HepG2 (cell line): Measurements from ENCODE around the gene SETD5. TPM values are rescaled to one million over a fixed set of nuclear protein-coding genes. Genes with fewer than 3 reads are reported as not detected.
A peak's percentile ranks its signal among the peaks of the same experiment; 100 is the strongest.

Source experiments
- ATAC-seq: fragments of 200-7000 bp; cut with Tn5 transposase; 3 replicates; pipeline ENCODE4 v1.9.1; 2020; ENCODE audit warnings: mild to moderate bottlenecking, moderate library complexity
- BruUV-seq: library from RNA; stranded (reverse); fragments of 400-500 nt; replicated peaks from 2 replicates; lab custom pipeline; 2021; lab: Mats Ljungman, UMichigan
- CTCF ChIA-PET: fragments of 300-600 bp; formaldehyde crosslinking; extraction: SDS; loops from one replicate; lab custom pipeline; 2021; ENCODE audit warnings: low total read pairs, inconsistent platforms, low intra/inter-chr PET ratio; lab: Yijun Ruan, JAX
- POLR2A ChIA-PET: fragments of 350-600 bp; sonication (Branson Sonifier 250); formaldehyde crosslinking; loops from one replicate; lab custom pipeline; 2020; ENCODE audit warnings: antibody characterized with exemption, inconsistent platforms; lab: Yijun Ruan, JAX
- DNase-seq: peaks from one replicate; pipeline ENCODE4 v3.0.0-alpha.2; 2015; ENCODE audit warnings: low spot score
- FAIRE-seq: peaks from 3 replicates; lab custom pipeline; 2011; peaks lifted over from hg19 to GRCh38; lab: Jason Lieb, UNC
- H2AFZ ChIP-seq: one replicate; pipeline ENCODE4 v1.6.1; 2011; ENCODE audit warnings: low read length, inconsistent platforms
- H3K27ac ChIP-seq: fragments of 300-600 bp; 3 replicates; pipeline ENCODE4 v1.8.0; 2011; ENCODE audit warnings: mixed run types, mild to moderate bottlenecking, mixed read lengths, low read length, inconsistent platforms; ENCODE audit not compliant: insufficient read depth; ENCODE audit errors: extremely low read length
- H3K27me3 ChIP-seq, 2 experiments: fragments of 200-600 bp in 1 of 2; 2 replicates in 1 of 2; 3 replicates in 1 of 2; pipeline versions ENCODE4 v1.6.0 to v1.8.0; 2011; ENCODE audit warnings: low read length in 2 of 2, mild to moderate bottlenecking in 2 of 2, moderate library complexity in 2 of 2, inconsistent platforms in 1 of 2; ENCODE audit not compliant: insufficient read depth in 2 of 2, control insufficient read depth in 1 of 2
- H3K36me3 ChIP-seq, 2 experiments: fragments of 200-600 bp in 1 of 2; replicated peaks in 1 of 2; 2 replicates in 1 of 2; 3 replicates in 1 of 2; pipeline versions ENCODE4 v1.5.1 to v1.8.0; 2011; ENCODE audit warnings: low read length in 2 of 2, inconsistent platforms in 1 of 2; ENCODE audit not compliant: insufficient read depth in 2 of 2, control insufficient read depth in 1 of 2
- H3K4me1 ChIP-seq: 2 replicates; pipeline ENCODE4 v1.5.1; 2012; ENCODE audit warnings: low read length, inconsistent platforms; ENCODE audit not compliant: insufficient read depth
- H3K4me2 ChIP-seq: 2 replicates; pipeline ENCODE4 v1.6.0; 2011; ENCODE audit warnings: low read depth, low read length, inconsistent platforms
- H3K4me3 ChIP-seq, 3 experiments: fragments of 200-600 bp in 1 of 3; sonication (generic), shearing (Covaris generic) in 1 of 3; replicated peaks in 1 of 3; 2 replicates each; pipeline ENCODE4 v1.5.1; 2011 to 2016; ENCODE audit warnings: low read length in 3 of 3, inconsistent platforms in 2 of 3, low read depth in 2 of 3, mild to moderate bottlenecking in 2 of 3, control low read depth in 1 of 3, mixed read lengths in 1 of 3; ENCODE audit not compliant: insufficient read depth in 1 of 3
- H3K79me2 ChIP-seq: one replicate; pipeline ENCODE4 v1.6.1; 2011; ENCODE audit warnings: low read length, inconsistent platforms; ENCODE audit not compliant: insufficient read depth
- H3K9ac ChIP-seq: 2 replicates; pipeline ENCODE4 v1.6.0; 2011; ENCODE audit warnings: mild to moderate bottlenecking, low read depth, low read length, inconsistent platforms; ENCODE audit not compliant: insufficient read depth
- H3K9me3 ChIP-seq: 2 replicates; pipeline ENCODE4 v1.5.1; 2012; ENCODE audit warnings: mild to moderate bottlenecking, low read length
- H4K20me1 ChIP-seq: 2 replicates; pipeline ENCODE4 v1.6.0; 2011; ENCODE audit warnings: inconsistent platforms, mild to moderate bottlenecking, low read length, moderate library complexity; ENCODE audit not compliant: insufficient read depth
- ASH2L ChIP-seq: fragments of 300-600, 200-600 bp; sonication (generic); IDR thresholded peaks from 2 replicates; pipeline ENCODE4 v1.7.0; 2017; ENCODE audit warnings: low read depth, mild to moderate bottlenecking, moderate library complexity, mixed read lengths, low read length; ENCODE audit not compliant: insufficient read length
- DR1 ChIP-seq: sonication (generic); formaldehyde crosslinking; IDR thresholded peaks from 2 replicates; pipeline ENCODE4 v1.8.0; 2021; ENCODE audit warnings: mild to moderate bottlenecking, missing genetic modification reagents, inconsistent platforms
- KDM1A ChIP-seq: IDR thresholded peaks from 2 replicates; pipeline ENCODE4 v1.6.1; 2016; ENCODE audit warnings: missing compliant biosample characterization
- PCBP1 ChIP-seq: fragments of 200-400 bp; formaldehyde crosslinking; IDR thresholded peaks from 2 replicates; pipeline ENCODE4 v1.6.1; 2017; ENCODE audit warnings: mild to moderate bottlenecking, low read depth, low read length, borderline replicate concordance
- SAFB2 ChIP-seq: sonication (generic); formaldehyde crosslinking; IDR thresholded peaks from 2 replicates; pipeline ENCODE4 v1.5.1; 2020; ENCODE audit warnings: missing genetic modification reagents, low read depth, mild to moderate bottlenecking, borderline replicate concordance
- STAG1 ChIP-seq: sonication (generic); formaldehyde crosslinking; IDR thresholded peaks from 2 replicates; pipeline ENCODE4 v1.4.0; 2020; ENCODE audit warnings: missing genetic modification reagents
- ZNF329 ChIP-seq: sonication (generic); formaldehyde crosslinking; IDR thresholded peaks from 2 replicates; pipeline ENCODE4 v1.9.0; 2021; ENCODE audit warnings: low read depth, mild to moderate bottlenecking, missing genetic modification reagents
- ZNF777 ChIP-seq: sonication (generic); formaldehyde crosslinking; IDR thresholded peaks from 2 replicates; pipeline ENCODE4 v1.4.0; 2020; ENCODE audit warnings: missing genetic modification reagents
- WGBS: methylation state at CpG from one replicate; pipeline ENCODE4 v1.1.6; 2017; ENCODE audit warnings: low lambda C conversion rate; 5-methylcytosine and 5-hydroxymethylcytosine counted together
- in situ Hi-C: cut with HindIII; loops from 2 replicates; pipeline ENCODE4 v1.10.0; 2017; ENCODE audit warnings: low pct_unique_long_range_greater_than_20kb; ENCODE audit not compliant: extremely low pct_ligation_motif_present
- intact Hi-C: fragments of 100-400 bp; cut with micrococcal nuclease; formaldehyde crosslinking; loops from one replicate; pipeline ENCODE4 v1.10.0; 2022; ENCODE audit not compliant: unreplicated experiment
- polyA plus RNA-seq, 8 experiments: library from polyadenylated mRNA; depleted of rRNA in 3 of 8; stranded (reverse) in 7 of 8; unstranded in 1 of 8; fragments of >200 nt; fragmentation: Illumina TruSeq in 4 of 8; extraction: Trizol in 4 of 8; gene quantifications; 2 replicates each; pipeline versions ENCODE4 v1.2.1 to v1.2.3, GENCODE V29; 2011 to 2016; ENCODE audit warnings: low read depth in 4 of 8, missing spikeins in 1 of 8, mixed read lengths in 1 of 8; ENCODE audit not compliant: insufficient read depth in 1 of 8
- total RNA-seq, 5 experiments: library from RNA; depleted of rRNA; stranded (reverse); fragments of >200 nt; fragmentation: Illumina TruSeq; extraction: Trizol; gene quantifications; 2 replicates each; pipeline ENCODE4 v1.2.3, GENCODE V29; 2016; ENCODE audit warnings: low read depth in 1 of 5
- TF ChIP-seq, protein P1 (sequence below): sonication (generic); formaldehyde crosslinking; IDR thresholded peaks from 2 replicates; pipeline ENCODE4 v1.4.0; 2020; ENCODE audit warnings: missing genetic modification reagents
- TF ChIP-seq, protein P2 (sequence below): sonication (generic); formaldehyde crosslinking; IDR thresholded peaks from 2 replicates; pipeline ENCODE4 v1.5.1; 2020; ENCODE audit warnings: missing genetic modification reagents, mild to moderate bottlenecking, borderline replicate concordance
- TF ChIP-seq, protein P3 (sequence below): sonication (generic); formaldehyde crosslinking; IDR thresholded peaks from 2 replicates; pipeline ENCODE4 v1.4.0; 2020; ENCODE audit warnings: missing genetic modification reagents, mild to moderate bottlenecking, borderline replicate concordance

SETD5 gene
- total and polyA plus RNA-seq, 2 of the 13 experiments (the other 11 are each of a cell fraction or from before 2014, with no cell fraction given), result 46.8 to 95.8 TPM

DNA sequence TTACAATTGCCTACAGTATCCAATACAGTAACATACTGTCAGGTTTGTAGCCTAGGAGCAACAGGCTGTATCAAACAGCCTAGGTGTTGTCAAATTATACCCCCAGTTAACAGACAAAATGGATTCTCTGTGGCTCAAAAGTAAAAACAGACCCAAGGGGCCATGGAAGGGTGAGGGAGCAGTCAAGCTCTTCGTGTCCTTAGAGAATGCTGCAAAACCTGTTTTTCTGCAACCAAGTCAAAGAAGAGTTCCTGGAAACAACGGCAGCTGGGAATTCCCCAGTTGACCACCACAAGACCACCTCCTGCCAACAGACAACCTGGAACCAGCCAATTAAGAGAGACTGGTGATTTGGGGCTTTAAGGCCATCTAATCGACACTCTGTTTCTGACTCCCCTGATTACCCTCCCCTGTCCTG lies 45.7 kb upstream of the SETD5 start (continued):
- TF ChIP-seq, protein P1, sequence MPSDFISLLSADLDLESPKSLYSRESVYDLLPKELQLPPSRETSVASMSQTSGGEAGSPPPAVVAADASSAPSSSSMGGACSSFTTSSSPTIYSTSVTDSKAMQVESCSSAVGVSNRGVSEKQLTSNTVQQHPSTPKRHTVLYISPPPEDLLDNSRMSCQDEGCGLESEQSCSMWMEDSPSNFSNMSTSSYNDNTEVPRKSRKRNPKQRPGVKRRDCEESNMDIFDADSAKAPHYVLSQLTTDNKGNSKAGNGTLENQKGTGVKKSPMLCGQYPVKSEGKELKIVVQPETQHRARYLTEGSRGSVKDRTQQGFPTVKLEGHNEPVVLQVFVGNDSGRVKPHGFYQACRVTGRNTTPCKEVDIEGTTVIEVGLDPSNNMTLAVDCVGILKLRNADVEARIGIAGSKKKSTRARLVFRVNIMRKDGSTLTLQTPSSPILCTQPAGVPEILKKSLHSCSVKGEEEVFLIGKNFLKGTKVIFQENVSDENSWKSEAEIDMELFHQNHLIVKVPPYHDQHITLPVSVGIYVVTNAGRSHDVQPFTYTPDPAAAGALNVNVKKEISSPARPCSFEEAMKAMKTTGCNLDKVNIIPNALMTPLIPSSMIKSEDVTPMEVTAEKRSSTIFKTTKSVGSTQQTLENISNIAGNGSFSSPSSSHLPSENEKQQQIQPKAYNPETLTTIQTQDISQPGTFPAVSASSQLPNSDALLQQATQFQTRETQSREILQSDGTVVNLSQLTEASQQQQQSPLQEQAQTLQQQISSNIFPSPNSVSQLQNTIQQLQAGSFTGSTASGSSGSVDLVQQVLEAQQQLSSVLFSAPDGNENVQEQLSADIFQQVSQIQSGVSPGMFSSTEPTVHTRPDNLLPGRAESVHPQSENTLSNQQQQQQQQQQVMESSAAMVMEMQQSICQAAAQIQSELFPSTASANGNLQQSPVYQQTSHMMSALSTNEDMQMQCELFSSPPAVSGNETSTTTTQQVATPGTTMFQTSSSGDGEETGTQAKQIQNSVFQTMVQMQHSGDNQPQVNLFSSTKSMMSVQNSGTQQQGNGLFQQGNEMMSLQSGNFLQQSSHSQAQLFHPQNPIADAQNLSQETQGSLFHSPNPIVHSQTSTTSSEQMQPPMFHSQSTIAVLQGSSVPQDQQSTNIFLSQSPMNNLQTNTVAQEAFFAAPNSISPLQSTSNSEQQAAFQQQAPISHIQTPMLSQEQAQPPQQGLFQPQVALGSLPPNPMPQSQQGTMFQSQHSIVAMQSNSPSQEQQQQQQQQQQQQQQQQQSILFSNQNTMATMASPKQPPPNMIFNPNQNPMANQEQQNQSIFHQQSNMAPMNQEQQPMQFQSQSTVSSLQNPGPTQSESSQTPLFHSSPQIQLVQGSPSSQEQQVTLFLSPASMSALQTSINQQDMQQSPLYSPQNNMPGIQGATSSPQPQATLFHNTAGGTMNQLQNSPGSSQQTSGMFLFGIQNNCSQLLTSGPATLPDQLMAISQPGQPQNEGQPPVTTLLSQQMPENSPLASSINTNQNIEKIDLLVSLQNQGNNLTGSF (CRISPR knock-in tag), result no peak

DNA sequence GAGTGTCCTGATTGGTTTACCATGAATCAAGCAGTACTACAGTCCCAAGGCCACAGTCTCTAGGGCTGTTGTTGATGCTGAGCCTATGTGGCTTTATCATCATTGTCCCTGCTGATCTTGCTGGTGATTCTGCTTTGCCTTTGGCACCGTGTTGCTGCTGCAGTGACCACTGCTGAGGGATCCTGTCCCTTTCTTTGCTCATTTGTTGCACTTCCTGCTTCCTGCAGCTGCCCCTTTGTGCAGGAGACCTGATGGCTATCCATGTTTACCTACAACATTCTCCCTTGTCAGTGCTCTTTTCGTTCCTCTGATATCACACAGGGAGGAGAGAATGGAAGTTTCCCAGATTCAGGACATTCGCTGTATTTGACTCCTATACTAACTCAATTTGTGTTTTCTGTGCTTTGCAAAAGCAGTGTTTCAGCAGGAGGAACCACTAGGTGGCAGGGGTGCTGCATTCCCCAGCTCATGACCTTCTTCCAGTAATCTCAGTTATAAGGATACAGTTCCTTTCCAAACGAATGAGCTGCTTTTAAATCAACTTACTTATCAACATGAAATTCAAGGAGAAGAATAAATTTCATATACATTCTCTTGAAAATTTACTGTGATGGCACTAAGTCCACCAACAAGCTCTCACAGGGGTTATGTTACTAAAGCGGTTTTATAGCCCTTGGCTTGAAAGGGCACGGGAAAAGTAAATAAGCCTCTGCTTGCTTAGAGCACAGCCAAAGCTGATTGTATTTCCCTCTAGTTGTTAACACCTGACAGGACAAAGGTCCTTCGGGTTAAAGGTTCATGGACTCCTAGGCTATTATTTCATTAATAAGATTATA lies 44.3 kb upstream of the SETD5 start:
- peak overlapping the region; percentile 84 for H3K27ac ChIP-seq
- H3K9ac ChIP-seq, result peak overlapping the region; percentile 66
- H2AFZ ChIP-seq, result peak overlapping the region; percentile 62
- no peaks in the 10 kb centered on the region for H3K79me2 ChIP-seq
- H3K9me3 ChIP-seq, result no peaks in the 10 kb centered on the region
- in situ Hi-C loops (no loop called here), intact Hi-C loops (loop anchor here (1.0 to 10.0 kb wide), 4 partner anchors 10 to 292 kb away; partner anchors contain the start of genes MTMR14 and THUMPD3)
- ChIA-PET CTCF (interaction anchor here (0.8 to 1.2 kb wide), 2 partner anchors 9 to 70 kb away, joined by 3 to 4 read pairs; partner anchors contain the start of gene THUMPD3), POLR2A (interaction anchor here (0.8 to 3.8 kb wide), 6 partner anchors 10 to 129 kb away, joined by 3 to 68 read pairs (median 5); partner anchors contain the start of genes SETD5 and THUMPD3)
- H3K4me2 ChIP-seq, result peak overlapping the region; percentile 82
- peak overlapping the region; percentile 0 to 59 (median 56) for H3K4me3 ChIP-seq
- WGBS, result under 1% methylated on average over 7 of the region's 7 CpGs
- peak; percentile 88 for DNase-seq
- no peaks in the 10 kb centered on the region for H3K27me3 ChIP-seq
- H4K20me1 ChIP-seq, result no peaks in the 10 kb centered on the region
- ATAC-seq, result peak; percentile 96
- no TSS peak for BruUV-seq
- no peaks in the 10 kb centered on the region for H3K36me3 ChIP-seq
- peak; percentile 94 for FAIRE-seq
- H3K4me1 ChIP-seq, result peaks cover 40% of the 10 kb centered on the region
- TF ChIP-seq ZNF777 (no peak), KDM1A (CRISPR knock-in tag) (peak; percentile 18; the same call in 1 of the 2 replicates), DR1 (no peak), STAG1 (peak; percentile 86), PCBP1 (no peak), ZNF329 (CRISPR knock-in tag) (no peak), ASH2L (peak; percentile 77), SAFB2 (CRISPR knock-in tag) (no peak)
- TF ChIP-seq, protein P2, sequence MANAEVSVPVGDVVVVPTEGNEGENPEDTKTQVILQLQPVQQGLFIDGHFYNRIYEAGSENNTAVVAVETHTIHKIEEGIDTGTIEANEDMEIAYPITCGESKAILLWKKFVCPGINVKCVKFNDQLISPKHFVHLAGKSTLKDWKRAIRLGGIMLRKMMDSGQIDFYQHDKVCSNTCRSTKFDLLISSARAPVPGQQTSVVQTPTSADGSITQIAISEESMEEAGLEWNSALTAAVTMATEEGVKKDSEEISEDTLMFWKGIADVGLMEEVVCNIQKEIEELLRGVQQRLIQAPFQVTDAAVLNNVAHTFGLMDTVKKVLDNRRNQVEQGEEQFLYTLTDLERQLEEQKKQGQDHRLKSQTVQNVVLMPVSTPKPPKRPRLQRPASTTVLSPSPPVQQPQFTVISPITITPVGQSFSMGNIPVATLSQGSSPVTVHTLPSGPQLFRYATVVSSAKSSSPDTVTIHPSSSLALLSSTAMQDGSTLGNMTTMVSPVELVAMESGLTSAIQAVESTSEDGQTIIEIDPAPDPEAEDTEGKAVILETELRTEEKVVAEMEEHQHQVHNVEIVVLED, result 0 out of 2 replicates have a peak, but pooled peaks have one; percentile 21
- TF ChIP-seq, protein P3, sequence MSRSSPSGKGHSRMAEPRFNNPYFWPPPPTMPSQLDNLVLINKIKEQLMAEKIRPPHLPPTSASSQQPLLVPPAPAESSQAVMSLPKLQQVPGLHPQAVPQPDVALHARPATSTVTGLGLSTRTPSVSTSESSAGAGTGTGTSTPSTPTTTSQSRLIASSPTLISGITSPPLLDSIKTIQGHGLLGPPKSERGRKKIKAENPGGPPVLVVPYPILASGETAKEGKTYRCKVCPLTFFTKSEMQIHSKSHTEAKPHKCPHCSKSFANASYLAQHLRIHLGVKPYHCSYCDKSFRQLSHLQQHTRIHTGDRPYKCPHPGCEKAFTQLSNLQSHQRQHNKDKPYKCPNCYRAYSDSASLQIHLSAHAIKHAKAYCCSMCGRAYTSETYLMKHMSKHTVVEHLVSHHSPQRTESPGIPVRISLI (CRISPR knock-in tag), result no peak
